H9 (cell line): Measurements from ENCODE around the gene CRY1. TPM values are rescaled to one million over a fixed set of nuclear protein-coding genes. Genes with fewer than 3 reads are reported as not detected.

Source experiments
- DNase-seq: peaks from one replicate; pipeline ENCODE4 v3.0.0-alpha.2; 2017
- H2AFZ ChIP-seq: one replicate; pipeline ENCODE4 v1.6.1; 2013; ENCODE audit warnings: mild to moderate bottlenecking, low read length, control low read depth, moderate library complexity
- H2AK5ac ChIP-seq: 2 replicates; pipeline ENCODE4 v1.6.1; 2013; ENCODE audit warnings: low read length, control low read depth, mixed read lengths; ENCODE audit not compliant: insufficient read length
- H2BK120ac ChIP-seq: one replicate; pipeline ENCODE4 v1.6.1; 2013; ENCODE audit warnings: low read depth, mild to moderate bottlenecking, low read length, control low read depth, inconsistent platforms; ENCODE audit not compliant: poor library complexity, severe bottlenecking
- H2BK12ac ChIP-seq: 2 replicates; pipeline ENCODE4 v1.6.1; 2013; ENCODE audit warnings: low read length, control low read depth, mixed read lengths, low read depth; ENCODE audit not compliant: insufficient read length
- H2BK15ac ChIP-seq: 2 replicates; pipeline ENCODE4 v1.6.1; 2013; ENCODE audit warnings: low read depth, low read length, control low read depth
- H2BK20ac ChIP-seq: one replicate; pipeline ENCODE4 v1.6.1; 2013; ENCODE audit warnings: low read depth, mild to moderate bottlenecking, low read length, control low read depth, inconsistent platforms; ENCODE audit not compliant: poor library complexity, severe bottlenecking
- H2BK5ac ChIP-seq: 2 replicates; pipeline ENCODE4 v1.6.1; 2013; ENCODE audit warnings: low read length, control low read depth, mixed read lengths; ENCODE audit not compliant: insufficient read length
- H3K14ac ChIP-seq: 2 replicates; pipeline ENCODE4 v1.6.1; 2013; ENCODE audit warnings: low read length, control low read depth; ENCODE audit not compliant: insufficient read depth
- H3K18ac ChIP-seq: 2 replicates; pipeline ENCODE4 v1.6.1; 2013; ENCODE audit warnings: low read depth, mild to moderate bottlenecking, mixed read lengths, low read length, control low read depth; ENCODE audit not compliant: insufficient read length
- H3K23ac ChIP-seq: 2 replicates; pipeline ENCODE4 v1.6.1; 2013; ENCODE audit warnings: low read length, control low read depth, mixed read lengths, low read depth; ENCODE audit not compliant: insufficient read length
- H3K23me2 ChIP-seq: 2 replicates; pipeline ENCODE4 v1.6.1; 2013; ENCODE audit warnings: low read depth, mild to moderate bottlenecking, mixed read lengths, low read length, control low read depth; ENCODE audit not compliant: insufficient read length, poor library complexity, severe bottlenecking
- H3K27ac ChIP-seq: 2 replicates; pipeline ENCODE4 v1.5.1; 2013; ENCODE audit warnings: low read length, control low read depth, mixed read lengths, low read depth; ENCODE audit not compliant: insufficient read length
- H3K27me3 ChIP-seq: 2 replicates; pipeline ENCODE4 v1.6.1; 2013; ENCODE audit warnings: low read length, control low read depth, inconsistent platforms; ENCODE audit not compliant: insufficient read depth
- H3K4ac ChIP-seq: 2 replicates; pipeline ENCODE4 v1.6.1; 2013; ENCODE audit warnings: low read depth, mild to moderate bottlenecking, control low read depth, inconsistent platforms, low read length, moderate library complexity
- H3K4me1 ChIP-seq: 2 replicates; pipeline ENCODE4 v1.6.1; 2013; ENCODE audit warnings: low read length, control low read depth, inconsistent platforms; ENCODE audit not compliant: insufficient read depth
- H3K4me2 ChIP-seq: 2 replicates; pipeline ENCODE4 v1.6.1; 2013; ENCODE audit warnings: low read length, control low read depth, mixed read lengths; ENCODE audit not compliant: insufficient read length, insufficient read depth
- H3K56ac ChIP-seq: 2 replicates; pipeline ENCODE4 v1.6.1; 2013; ENCODE audit warnings: low read depth, mild to moderate bottlenecking, mixed read lengths, low read length, control low read depth; ENCODE audit not compliant: insufficient read length
- H3K79me1 ChIP-seq: 2 replicates; pipeline ENCODE4 v1.6.1; 2013; ENCODE audit warnings: low read depth, mild to moderate bottlenecking, moderate library complexity, low read length, control low read depth, inconsistent platforms; ENCODE audit not compliant: insufficient read depth, poor library complexity, severe bottlenecking
- H3K79me2 ChIP-seq: 2 replicates; pipeline ENCODE4 v1.6.1; 2013; ENCODE audit warnings: low read length, control low read depth, inconsistent platforms; ENCODE audit not compliant: insufficient read depth
- H3K9ac ChIP-seq: 2 replicates; pipeline ENCODE4 v1.6.1; 2013; ENCODE audit warnings: low read length, control low read depth, mixed read lengths; ENCODE audit not compliant: insufficient read length; ENCODE audit errors: extremely low read depth
- H3K9me3 ChIP-seq: one replicate; pipeline ENCODE4 v1.6.1; 2013; ENCODE audit warnings: low read depth, low read length, inconsistent platforms; ENCODE audit not compliant: control insufficient read depth
- H3T11ph ChIP-seq: one replicate; pipeline ENCODE4 v1.6.1; 2013; ENCODE audit warnings: mild to moderate bottlenecking, low read length, control low read depth, inconsistent platforms
- H4K20me1 ChIP-seq: one replicate; pipeline ENCODE4 v1.6.1; 2013; ENCODE audit not compliant: control insufficient read depth, insufficient read length, insufficient read depth
- H4K5ac ChIP-seq: 2 replicates; pipeline ENCODE4 v1.6.1; 2013; ENCODE audit warnings: low read depth, mild to moderate bottlenecking, mixed read lengths, low read length, control low read depth; ENCODE audit not compliant: insufficient read length
- H4K8ac ChIP-seq: replicated peaks from 2 replicates; pipeline ENCODE4 v1.6.1; 2013; ENCODE audit warnings: low read length, control low read depth, mixed read lengths, low read depth; ENCODE audit not compliant: insufficient read length
- H4K91ac ChIP-seq: 2 replicates; pipeline ENCODE4 v1.6.1; 2013; ENCODE audit warnings: low read depth, mild to moderate bottlenecking, moderate library complexity, mixed read lengths, low read length, control low read depth; ENCODE audit not compliant: insufficient read length
- H3K27ac Mint-ChIP-seq, 3 experiments: 2 replicates in 2 of 3; 3 replicates in 1 of 3; pipeline ENCODE4 v1.8.0; 2020 to 2021; ENCODE audit warnings: mixed read lengths in 3 of 3, mild to moderate bottlenecking in 1 of 3, moderate library complexity in 1 of 3
- H3K27me3 Mint-ChIP-seq: 2 replicates; pipeline ENCODE4 v1.8.0; 2021; ENCODE audit warnings: low read depth, mild to moderate bottlenecking, moderate library complexity, mixed read lengths
- H3K36me3 Mint-ChIP-seq, 3 experiments: 2 replicates in 2 of 3; 3 replicates in 1 of 3; pipeline ENCODE4 v1.8.0; 2020 to 2021; ENCODE audit warnings: low read depth in 3 of 3, mixed read lengths in 3 of 3; ENCODE audit not compliant: insufficient read depth in 1 of 3
- H3K4me1 Mint-ChIP-seq, 2 experiments: 2 replicates each; pipeline ENCODE4 v1.8.0; 2020; ENCODE audit warnings: mixed read lengths in 2 of 2
- H3K4me3 Mint-ChIP-seq, 2 experiments: 2 replicates in 1 of 2; 3 replicates in 1 of 2; pipeline ENCODE4 v1.8.0; 2020 to 2021; ENCODE audit warnings: mild to moderate bottlenecking in 2 of 2, mixed read lengths in 2 of 2, moderate library complexity in 1 of 2
- H3K9me3 Mint-ChIP-seq, 2 experiments: 2 replicates in 1 of 2; 3 replicates in 1 of 2; pipeline ENCODE4 v1.8.0; 2020; ENCODE audit warnings: mild to moderate bottlenecking in 2 of 2, mixed read lengths in 2 of 2, moderate library complexity in 1 of 2
- WGBS: extraction: QIAGEN DNeasy Blood & Tissue Kit; methylation state at CpG from one replicate; pipeline ENCODE4 v1.1.7; 2013; ENCODE audit warnings: missing lambda C conversion rate, low lambda C conversion rate, mixed read lengths; ENCODE audit not compliant: insufficient read length; ENCODE audit errors: extremely low coverage; 5-methylcytosine and 5-hydroxymethylcytosine counted together
- total RNA-seq: library from RNA; stranded (reverse); gene quantifications from 2 replicates; pipeline ENCODE4 v1.2.1, GENCODE V29; 2021
- TF ChIP-seq, protein P1 (sequence below): fragments of 200-600 bp; sonication (generic); conservative IDR thresholded peaks from 3 replicates; pipeline ENCODE4 v1.8.0; 2021; ENCODE audit warnings: antibody characterized with exemption, mild to moderate bottlenecking

The CRY1 gene
- total RNA-seq, 1 experiment from 2014 or later = 23.5 TPM

DNA sequence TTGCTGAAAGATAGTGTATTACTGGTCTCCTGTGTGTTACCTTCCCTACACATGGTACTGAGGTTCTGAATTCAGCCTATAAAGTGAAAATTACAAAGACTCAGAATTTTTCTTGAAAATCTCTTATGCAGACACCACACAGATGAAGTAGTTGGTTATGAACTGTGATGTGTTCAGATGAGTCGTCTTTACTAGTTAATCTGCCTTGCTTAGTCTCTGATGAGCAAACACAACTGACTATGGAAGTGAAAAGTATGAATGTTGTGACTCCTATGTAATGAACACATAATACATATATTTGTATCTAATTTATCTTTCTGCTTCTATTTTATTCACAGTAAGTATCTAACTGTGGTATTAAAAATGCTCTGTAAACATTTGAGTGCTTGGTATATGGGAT lies 111.1 kb downstream of the CRY1 start:
- Histone ChIP-seq H3K56ac (no peak overlapping the region), H3K4me2 (no peak overlapping the region), H3K79me1 (no peaks in the 10 kb centered on the region), H2BK15ac (no peak overlapping the region), H2AFZ (no peak overlapping the region), H3K27me3 (no peaks in the 10 kb centered on the region), H3T11ph (no peak overlapping the region), H2BK12ac (no peak overlapping the region), H2AK5ac (no peak overlapping the region), H3K27ac (no peak overlapping the region), H3K9me3 (no peaks in the 10 kb centered on the region), H2BK5ac (no peak overlapping the region), H3K23ac (no peak overlapping the region), H3K4me1 (no peaks in the 10 kb centered on the region), H4K5ac (no peak overlapping the region), H3K14ac (no peak overlapping the region), H3K9ac (no peak overlapping the region), H4K20me1 (no peaks in the 10 kb centered on the region), H2BK20ac (no peak overlapping the region), H4K8ac (no peak overlapping the region), H4K91ac (no peak overlapping the region), H2BK120ac (no peak overlapping the region), H3K79me2 (no peaks in the 10 kb centered on the region), H3K23me2 (peaks cover 6% of the 10 kb centered on the region), H3K18ac (no peak overlapping the region), H3K4ac (no peak overlapping the region)
- no peak for DNase-seq
- H3K4me1 Mint-ChIP-seq = peaks cover 8 to 12% of the 10 kb centered on the region in 2 experiments
- no peak overlapping the region for H3K27ac Mint-ChIP-seq
- TF ChIP-seq, protein P1, sequence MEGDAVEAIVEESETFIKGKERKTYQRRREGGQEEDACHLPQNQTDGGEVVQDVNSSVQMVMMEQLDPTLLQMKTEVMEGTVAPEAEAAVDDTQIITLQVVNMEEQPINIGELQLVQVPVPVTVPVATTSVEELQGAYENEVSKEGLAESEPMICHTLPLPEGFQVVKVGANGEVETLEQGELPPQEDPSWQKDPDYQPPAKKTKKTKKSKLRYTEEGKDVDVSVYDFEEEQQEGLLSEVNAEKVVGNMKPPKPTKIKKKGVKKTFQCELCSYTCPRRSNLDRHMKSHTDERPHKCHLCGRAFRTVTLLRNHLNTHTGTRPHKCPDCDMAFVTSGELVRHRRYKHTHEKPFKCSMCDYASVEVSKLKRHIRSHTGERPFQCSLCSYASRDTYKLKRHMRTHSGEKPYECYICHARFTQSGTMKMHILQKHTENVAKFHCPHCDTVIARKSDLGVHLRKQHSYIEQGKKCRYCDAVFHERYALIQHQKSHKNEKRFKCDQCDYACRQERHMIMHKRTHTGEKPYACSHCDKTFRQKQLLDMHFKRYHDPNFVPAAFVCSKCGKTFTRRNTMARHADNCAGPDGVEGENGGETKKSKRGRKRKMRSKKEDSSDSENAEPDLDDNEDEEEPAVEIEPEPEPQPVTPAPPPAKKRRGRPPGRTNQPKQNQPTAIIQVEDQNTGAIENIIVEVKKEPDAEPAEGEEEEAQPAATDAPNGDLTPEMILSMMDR = no peak
- no peaks in the 10 kb centered on the region; a peak in 1 of 5 replicates for H3K9me3 Mint-ChIP-seq
- no CpG with 5 or more reads among the region's 1 CpG for WGBS
- no peak overlapping the region for H3K4me3 Mint-ChIP-seq
- no peaks in the 10 kb centered on the region for H3K27me3 Mint-ChIP-seq
- peaks cover 13 to 25% (median 21%) of the 10 kb centered on the region in 3 experiments; a peak in 6 of 7 replicates for H3K36me3 Mint-ChIP-seq
